Neutrophil (primary cell): ENCODE data around the gene CDH13.

Source experiments
- H3K27ac ChIP-seq: fragments of 200-600 bp; sonication (generic); 2 replicates; pipeline ENCODE4 v1.5.1; 2016; ENCODE audit warnings: mild to moderate bottlenecking, moderate library complexity
- H3K27me3 ChIP-seq: fragments of 200-600 bp; sonication (generic); 2 replicates; pipeline ENCODE4 v1.6.0; 2016; ENCODE audit warnings: mild to moderate bottlenecking
- H3K36me3 ChIP-seq: fragments of 200-600 bp; sonication (generic); 2 replicates; pipeline ENCODE4 v1.5.1; 2017
- H3K4me1 ChIP-seq, 2 experiments: fragments of 200-600 bp in 1 of 2; sonication (generic) in 1 of 2; 1 replicate in 1 of 2; 2 replicates in 1 of 2; pipeline versions ENCODE4 v1.5.1 to v1.6.1; 2013 to 2016; ENCODE audit warnings: low read depth in 1 of 2, low read length in 1 of 2, mild to moderate bottlenecking in 1 of 2, moderate library complexity in 1 of 2; ENCODE audit not compliant: control insufficient read depth in 1 of 2, insufficient read depth in 1 of 2
- H3K4me3 ChIP-seq, 2 experiments: fragments of 200-600 bp in 1 of 2; sonication (generic) in 1 of 2; 1 replicate in 1 of 2; 2 replicates in 1 of 2; pipeline ENCODE4 v1.5.1; 2013 to 2016; ENCODE audit warnings: low read depth in 1 of 2, low read length in 1 of 2, mild to moderate bottlenecking in 1 of 2, moderate library complexity in 1 of 2
- H3K9me3 ChIP-seq: fragments of 200-600 bp; sonication (generic); 2 replicates; pipeline ENCODE4 v1.5.1; 2016
- CTCF ChIP-seq: fragments of 200-600 bp; sonication (generic); IDR thresholded peaks from 2 replicates; pipeline ENCODE4 v1.5.1; 2016; ENCODE audit warnings: antibody characterized with exemption

CDH13 gene

GRCh38 chr16:82736224-82736623, 109.5 kb downstream of the CDH13 start:
- H3K9me3 ChIP-seq: no peaks in the 10 kb centered on the region
- no peak for TF ChIP-seq CTCF
- H3K36me3 ChIP-seq: no peaks in the 10 kb centered on the region
- H3K4me1 ChIP-seq: no peaks in the 10 kb centered on the region
- no peaks in the 10 kb centered on the region for H3K27me3 ChIP-seq
- no peak overlapping the region for H3K27ac ChIP-seq
- no peak overlapping the region for H3K4me3 ChIP-seq

- Histone ChIP-seq H3K9me3 (no peaks in the 10 kb centered on the region), H3K27me3 (no peaks in the 10 kb centered on the region), H3K27ac (no peak overlapping the region), H3K4me1 (no peaks in the 10 kb centered on the region), H3K36me3 (no peaks in the 10 kb centered on the region), H3K4me3 (no peak overlapping the region)
- no peak for TF ChIP-seq CTCF
Measured at GRCh38 chr16:82738699-82739098, 111.9 kb downstream of the CDH13 start.

- Histone ChIP-seq H3K4me1 (no peaks in the 10 kb centered on the region), H3K27me3 (no peaks in the 10 kb centered on the region), H3K9me3 (no peaks in the 10 kb centered on the region), H3K27ac (no peak overlapping the region), H3K4me3 (no peak overlapping the region), H3K36me3 (no peaks in the 10 kb centered on the region)
- no peak for TF ChIP-seq CTCF
Measured at GRCh38 chr16:82741073-82741615, 114.4 kb downstream of the CDH13 start.

GRCh38 chr16:82744958-82745357, 118.2 kb downstream of the CDH13 start:
- Histone ChIP-seq H3K9me3 (no peaks in the 10 kb centered on the region), H3K27ac (no peak overlapping the region), H3K4me1 (no peaks in the 10 kb centered on the region), H3K4me3 (no peak overlapping the region), H3K36me3 (no peaks in the 10 kb centered on the region), H3K27me3 (no peaks in the 10 kb centered on the region)
- no peak for TF ChIP-seq CTCF

- Histone ChIP-seq H3K4me3 (no peak overlapping the region), H3K27me3 (no peaks in the 10 kb centered on the region), H3K4me1 (no peaks in the 10 kb centered on the region), H3K36me3 (no peaks in the 10 kb centered on the region), H3K27ac (no peak overlapping the region), H3K9me3 (no peaks in the 10 kb centered on the region)
- TF ChIP-seq CTCF: no peak
Measured at GRCh38 chr16:82748026-82748425, 121.3 kb downstream of the CDH13 start.

GRCh38 chr16:82750068-82750467, 123.3 kb downstream of the CDH13 start:
- TF ChIP-seq CTCF: no peak
- no peak overlapping the region for H3K27ac ChIP-seq

More at GRCh38 chr16:82750068-82750467, 123.3 kb downstream of the CDH13 start:
- no peaks in the 10 kb centered on the region for H3K36me3 ChIP-seq
- H3K4me1 ChIP-seq: no peaks in the 10 kb centered on the region
- no peaks in the 10 kb centered on the region for H3K9me3 ChIP-seq
- no peak overlapping the region for H3K4me3 ChIP-seq
- no peaks in the 10 kb centered on the region for H3K27me3 ChIP-seq
